HG03571 (cell line): ENCODE results near the gene ADGRL1.
"Not testable (repeated sequence)": the region's sequence is repeated elsewhere in the genome, so short reads cannot be mapped to it uniquely, and the experiment has no call there.

Experiments used
- ATAC-seq: cut with Tn5 transposase; IDR thresholded peaks from one replicate; pipeline ENCODE4 v1.9.1; 2021; ENCODE audit not compliant: unreplicated experiment

ADGRL1 gene

DNA sequence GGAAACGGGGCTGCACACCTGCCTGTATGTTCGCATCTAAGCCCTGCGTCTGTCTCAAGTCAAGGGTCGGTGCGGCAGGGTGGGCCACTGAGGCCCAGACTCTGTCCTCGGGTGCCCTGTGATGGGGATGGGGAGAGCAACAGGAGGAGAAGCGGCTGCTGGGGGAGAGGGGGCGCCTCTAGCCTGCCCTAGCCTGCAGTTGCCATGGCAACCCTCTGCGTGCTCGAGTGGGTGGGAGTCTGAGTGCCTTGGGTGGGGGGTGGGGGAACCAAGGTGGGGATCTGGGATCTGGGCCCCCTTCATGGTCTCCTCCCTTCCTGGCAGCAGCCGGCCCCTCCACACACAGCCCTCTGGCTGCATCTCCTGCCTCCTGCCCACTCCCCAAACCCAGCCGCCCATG lies 10.8 kb downstream of the ADGRL1 start:
- ATAC-seq, result not testable (repeated sequence)

- ATAC-seq, result no peak
Observed at GRCh38 chr19:14189415-14189814, 16.6 kb downstream of the ADGRL1 start.

DNA sequence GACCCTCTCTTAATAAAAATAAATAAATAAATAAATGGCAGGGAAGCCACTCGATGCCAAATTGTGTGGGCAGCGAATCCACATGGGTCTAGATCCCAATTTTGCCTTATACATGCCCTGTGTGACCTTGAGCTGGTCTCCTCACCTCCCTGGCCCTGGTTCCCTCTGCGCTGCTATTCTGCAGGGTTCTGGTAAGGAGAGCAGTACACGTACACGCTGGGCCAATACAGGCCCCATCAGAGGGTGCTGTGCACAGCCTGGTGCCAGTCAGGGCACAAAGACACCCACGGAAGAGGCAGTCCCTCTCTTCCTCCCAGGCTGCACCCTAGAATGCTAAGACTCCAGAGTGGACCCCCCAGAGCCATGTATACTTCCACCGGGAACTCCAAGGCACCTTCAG lies 17.9 kb downstream of the ADGRL1 start:
- not testable (repeated sequence) for ATAC-seq

DNA sequence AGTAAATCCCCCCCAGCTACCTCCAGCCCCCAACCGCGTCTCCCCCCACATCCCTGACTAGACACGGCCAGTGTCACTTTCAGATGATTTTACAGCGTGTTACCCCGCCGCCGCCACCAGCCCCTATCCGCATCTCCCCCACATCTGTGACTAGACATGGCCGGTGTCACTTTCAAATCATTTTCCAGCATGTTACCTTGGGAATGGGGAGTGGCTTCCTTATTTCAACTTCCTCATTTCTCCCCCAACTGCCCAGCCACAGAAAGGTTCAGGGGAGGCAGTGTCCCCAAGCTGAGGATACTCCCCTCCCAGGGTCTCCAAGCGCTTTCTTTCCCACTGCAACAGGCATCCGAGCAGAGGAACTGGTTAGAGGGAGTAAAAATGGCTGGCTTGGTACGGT lies 18.4 kb downstream of the ADGRL1 start:
- ATAC-seq, result no peak

DNA sequence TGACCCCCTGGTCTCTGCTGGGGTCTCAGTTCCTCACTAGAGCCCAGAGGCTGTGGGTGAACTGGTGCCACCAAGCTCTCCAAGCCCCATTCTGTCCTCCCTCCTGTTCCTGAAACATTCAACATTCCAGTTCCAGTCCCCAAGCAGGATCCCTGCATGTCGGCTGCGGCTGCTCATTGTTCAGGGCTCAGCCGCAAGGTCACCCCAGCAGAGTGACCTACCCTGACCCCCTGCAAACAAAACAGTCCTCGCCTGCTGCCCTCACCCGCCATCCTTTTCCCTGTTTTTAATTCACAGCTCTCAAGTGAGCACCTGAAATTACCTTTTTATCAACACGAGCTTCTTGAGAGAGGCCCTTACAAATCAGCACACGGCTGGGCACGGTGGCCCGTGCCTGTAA lies 19.3 kb downstream of the ADGRL1 start:
- ATAC-seq, result not testable (repeated sequence)

DNA sequence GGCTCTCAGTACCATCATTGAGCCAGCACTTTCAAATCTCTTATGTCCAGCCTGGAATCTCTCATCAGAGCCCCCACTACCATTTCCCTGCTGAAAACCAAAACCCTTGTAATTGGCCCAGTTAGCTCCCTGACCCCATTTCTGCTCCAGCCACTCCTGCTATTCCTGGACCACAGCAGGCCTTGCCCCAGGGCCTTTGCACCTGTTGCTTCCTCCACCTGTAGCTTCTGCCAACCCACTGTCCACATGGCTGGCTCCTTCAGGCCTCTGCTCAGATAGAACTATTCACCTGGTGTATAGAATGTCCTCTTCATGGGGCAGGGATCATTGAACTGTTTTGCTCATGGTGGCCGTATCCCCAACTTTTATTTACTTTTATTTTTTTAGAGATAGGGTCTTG lies 20.3 kb downstream of the ADGRL1 start:
- not testable (repeated sequence) for ATAC-seq

- ATAC-seq, result no peak
Observed at GRCh38 chr19:14185158-14185557, 20.8 kb downstream of the ADGRL1 start.

GRCh38 chr19:14183741-14184350 lies 22.1 kb downstream of the ADGRL1 start:
- ATAC-seq, result no peak

DNA sequence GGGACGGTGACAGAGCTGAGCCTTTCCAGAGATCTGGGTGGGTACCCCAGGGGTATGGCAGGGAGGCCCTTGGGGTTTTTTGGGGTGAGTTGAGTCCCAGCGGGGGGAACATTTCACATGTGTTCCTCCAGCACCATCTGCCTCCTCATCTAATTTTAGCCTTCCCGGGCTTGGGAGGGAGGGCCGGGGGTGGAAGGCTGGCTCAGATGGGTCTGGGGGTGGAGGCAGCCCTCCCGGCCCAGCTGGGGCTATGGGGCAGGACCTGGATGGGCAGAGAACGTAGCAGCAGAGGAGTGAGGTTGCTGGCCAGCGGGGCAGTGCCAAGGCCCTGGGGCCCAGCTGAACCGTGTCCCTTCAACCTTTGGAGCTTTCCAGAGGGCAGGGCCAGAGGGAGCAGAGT lies 23.5 kb downstream of the ADGRL1 start:
- no peak for ATAC-seq

GRCh38 chr19:14181906-14182305 lies 24.1 kb downstream of the ADGRL1 start:
- ATAC-seq, result no peak

DNA sequence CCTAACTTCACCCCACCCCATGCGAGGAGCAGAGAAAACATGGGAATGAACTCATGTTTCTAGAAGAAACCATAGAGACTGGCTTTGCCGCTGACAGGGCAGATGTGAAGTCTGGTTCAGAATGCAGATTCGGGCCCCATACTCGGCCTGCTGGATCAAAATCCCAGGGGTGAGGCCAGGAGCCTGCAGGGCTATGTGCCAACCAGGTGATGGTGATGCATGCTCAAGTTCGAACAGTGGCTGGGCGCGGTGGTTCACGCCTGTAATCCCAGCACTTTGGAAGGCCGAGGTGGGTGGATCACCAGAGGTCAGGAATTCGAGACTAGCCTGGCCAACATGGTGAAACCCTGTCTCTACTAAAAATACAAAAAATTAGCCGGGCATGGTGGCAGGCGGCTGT lies 24.8 kb downstream of the ADGRL1 start:
- not testable (repeated sequence) for ATAC-seq

DNA sequence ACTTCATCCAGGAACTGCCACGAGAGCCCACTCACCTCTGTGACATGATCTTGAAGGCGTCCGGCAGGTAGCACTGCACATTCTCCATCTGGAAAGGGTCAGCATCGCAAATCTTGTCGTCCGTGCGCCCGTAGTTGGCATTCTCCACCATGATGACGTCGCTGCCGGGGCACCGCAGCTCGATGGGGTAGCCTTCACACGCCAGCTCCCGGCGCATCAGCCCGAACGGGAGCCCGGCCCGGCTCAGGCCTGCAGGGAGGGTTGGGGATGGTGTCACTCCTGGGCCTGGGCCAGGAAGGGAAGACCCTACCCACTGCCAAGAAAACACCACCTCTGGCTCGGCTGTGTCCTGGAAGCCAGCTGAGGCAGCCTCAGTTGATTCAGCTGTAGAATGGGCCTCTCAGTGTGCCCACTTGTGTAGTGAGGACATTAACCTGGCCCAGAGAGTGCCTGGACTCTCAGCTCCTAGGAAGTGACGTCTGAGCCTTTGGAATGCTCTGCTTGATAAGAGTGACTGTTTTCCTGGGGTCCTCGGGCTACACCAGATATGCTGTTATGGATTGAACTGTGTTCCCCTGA lies 28.4 kb downstream of the ADGRL1 start:
- no peak for ATAC-seq

GRCh38 chr19:14175351-14175792 lies 30.6 kb downstream of the ADGRL1 start:
- ATAC-seq, result no peak

- ATAC-seq, result no peak
Observed at GRCh38 chr19:14174883-14175282, 31.1 kb downstream of the ADGRL1 start.

GRCh38 chr19:14168993-14169392 lies 37.0 kb downstream of the ADGRL1 start:
- ATAC-seq, result no peak

DNA sequence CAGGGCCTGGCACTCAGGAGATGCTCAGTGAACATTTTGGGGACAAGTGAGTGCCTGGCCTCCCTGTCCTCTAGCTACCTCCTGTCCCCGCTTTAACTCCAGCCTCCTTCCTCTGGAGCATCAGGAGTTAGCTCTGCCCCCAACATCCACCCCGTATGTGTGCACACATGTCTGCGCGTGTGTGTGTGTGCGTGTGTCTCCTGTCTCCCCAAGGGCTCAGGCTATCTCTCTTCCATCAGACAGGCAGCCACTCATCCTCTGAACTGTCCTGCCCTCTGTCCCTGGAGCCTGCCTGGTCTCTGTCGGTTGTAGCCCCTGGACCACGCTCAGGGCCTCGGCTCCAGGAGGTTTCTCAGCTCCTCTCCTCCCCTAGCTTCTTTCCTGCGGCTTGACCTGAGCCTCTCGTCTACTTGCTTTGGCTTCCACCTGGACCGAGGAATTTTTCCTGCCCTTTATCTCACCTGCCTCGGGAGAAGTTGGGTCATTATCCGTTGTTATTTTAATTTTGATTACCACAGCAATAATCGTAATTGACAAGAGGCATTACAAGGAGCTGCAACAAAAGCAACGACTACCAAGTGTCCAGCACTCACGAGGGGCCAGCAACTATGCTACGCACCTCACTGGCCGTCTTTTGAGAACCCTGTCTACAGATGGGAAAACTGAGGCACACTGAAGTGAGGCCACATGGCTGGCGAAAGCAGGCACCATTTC lies 37.6 kb downstream of the ADGRL1 start:
- ATAC-seq, result no peak

- ATAC-seq, result no peak
Observed at GRCh38 chr19:14167576-14168138, 38.3 kb downstream of the ADGRL1 start.

DNA sequence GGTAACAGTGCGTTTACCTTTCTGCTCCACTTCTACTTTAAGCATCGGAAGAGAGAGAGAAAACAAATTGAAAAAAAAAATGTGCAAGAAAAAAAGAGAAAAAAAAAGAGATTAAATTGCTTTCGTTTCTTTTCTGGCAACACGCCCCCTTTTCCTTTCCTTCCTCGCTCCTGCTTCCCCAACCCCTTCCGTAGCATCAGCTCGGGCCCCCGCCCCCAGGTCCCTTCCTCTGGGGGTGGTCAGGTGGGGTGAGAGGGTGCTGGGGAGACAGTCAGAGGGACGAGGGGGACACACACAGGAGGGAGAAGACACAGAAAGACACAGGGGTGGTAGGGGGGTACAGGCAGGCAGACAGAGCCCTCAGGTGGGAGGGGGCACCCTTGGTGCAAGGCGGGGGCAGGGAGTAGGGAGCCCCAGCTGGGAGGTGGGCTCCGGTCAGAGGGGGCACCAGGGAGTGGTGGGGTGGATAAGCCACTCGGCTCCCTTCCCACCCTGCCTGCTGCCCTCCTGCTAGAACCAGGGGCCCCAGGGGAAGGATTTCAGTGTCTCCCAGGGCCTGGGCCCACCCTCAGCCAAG lies 38.9 kb downstream of the ADGRL1 start:
- no peak for ATAC-seq

GRCh38 chr19:14165990-14166830 lies 39.8 kb downstream of the ADGRL1 start:
- no peak for ATAC-seq

DNA sequence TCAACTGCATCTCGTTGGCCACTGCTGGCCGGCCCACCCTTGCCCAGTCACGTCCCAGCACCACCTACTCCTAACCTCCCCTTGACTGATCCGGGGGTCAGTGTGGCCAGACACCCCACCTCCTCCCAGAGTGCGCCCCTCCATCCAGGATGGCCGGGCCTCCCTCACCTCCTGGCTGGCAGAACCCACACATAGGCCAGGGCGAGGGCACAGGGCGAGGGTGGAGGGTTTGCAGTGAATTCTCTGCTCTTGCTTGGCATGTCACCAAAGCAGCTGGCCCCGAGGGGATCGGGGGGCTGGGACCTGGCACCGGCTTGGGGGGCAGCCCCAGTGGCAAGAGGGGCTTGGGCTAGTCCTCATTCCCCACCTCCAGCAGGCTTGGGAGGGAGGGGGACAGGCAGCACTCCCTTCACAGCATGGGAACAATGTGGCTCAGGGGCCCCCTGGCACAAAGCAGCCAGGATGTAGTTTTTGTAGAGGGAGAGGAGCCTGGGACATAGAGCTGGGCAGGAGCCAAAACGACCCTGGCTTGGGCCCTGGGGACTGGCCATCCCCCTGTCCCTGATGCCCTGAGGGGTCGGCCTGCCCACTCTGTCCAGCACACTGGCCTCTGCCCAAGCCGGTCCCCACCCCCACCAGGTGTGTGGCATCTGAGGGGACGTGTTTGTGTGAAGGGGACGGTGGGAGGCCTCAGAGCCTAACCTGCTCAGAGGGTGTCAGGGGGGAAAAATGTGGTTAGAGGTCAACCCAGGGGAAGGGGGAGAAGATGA lies 41.1 kb downstream of the ADGRL1 start:
- no peak for ATAC-seq
